ENCODE data around the gene SLC25A14.

GRCh38 chrX:130296743-130297142 lies 43.0 kb upstream of the SLC25A14 start:
- TF ChIP-seq POLR2AphosphoS5 (IDR thresholded peaks at IDR 0.05; ENCODE audit: low read depth, low read length) (no peak), POLR2A (IDR thresholded peaks at IDR 0.05; ENCODE audit: low read depth, low read length) (no peak)

Data from GM12892 (cell line).